IMR-90 (cell line): ENCODE results near the gene KIAA0040. TPM values are rescaled to one million over a fixed set of nuclear protein-coding genes. Genes with fewer than 3 reads are reported as not detected.

Experiments
- ATAC-seq: fragments of 200-7000 bp; cut with Tn5 transposase; 2 replicates; pipeline ENCODE4 v1.9.1; 2020; ENCODE audit warnings: low read depth, mild to moderate bottlenecking, moderate library complexity
- BruUV-seq: library from RNA; stranded (reverse); fragments of 400-500 nt; replicated peaks from 2 replicates; lab custom pipeline; 2021; lab: Mats Ljungman, UMichigan
- CTCF ChIA-PET: fragments of 300-600 bp; formaldehyde crosslinking; extraction: SDS; loops from one replicate; lab custom pipeline; 2021; ENCODE audit warnings: antibody characterized with exemption; lab: Yijun Ruan, JAX
- POLR2A ChIA-PET: fragments of 300-600 bp; sonication (Branson Sonifier 250); formaldehyde crosslinking; loops from one replicate; lab custom pipeline; 2022; ENCODE audit warnings: antibody characterized with exemption; ENCODE audit not compliant: unreplicated experiment; lab: Charles Lee
- DNase-seq: peaks from one replicate; pipeline ENCODE4 v3.0.0; 2013
- H2AFZ ChIP-seq: replicated peaks from 2 replicates; pipeline ENCODE3; 2013; ENCODE audit warnings: low read length, mild to moderate bottlenecking; ENCODE audit not compliant: poor library complexity
- H2AK5ac ChIP-seq: 2 replicates; pipeline ENCODE4 v1.6.1; 2013; ENCODE audit warnings: low read depth, low read length, inconsistent platforms
- H2AK9ac ChIP-seq: replicated peaks from 2 replicates; pipeline ENCODE3; 2013; ENCODE audit warnings: mild to moderate bottlenecking, low read depth, low read length, moderate library complexity; ENCODE audit not compliant: poor library complexity
- H2BK120ac ChIP-seq: 2 replicates; pipeline ENCODE4 v1.6.1; 2013; ENCODE audit warnings: low read depth, low read length, inconsistent platforms
- H2BK15ac ChIP-seq: 3 replicates; pipeline ENCODE4 v1.6.1; 2013; ENCODE audit warnings: low read depth, low read length, inconsistent platforms
- H2BK20ac ChIP-seq: 2 replicates; pipeline ENCODE4 v1.6.1; 2013; ENCODE audit warnings: low read depth, mild to moderate bottlenecking, inconsistent platforms, low read length, moderate library complexity
- H2BK5ac ChIP-seq: 2 replicates; pipeline ENCODE4 v1.6.1; 2013; ENCODE audit warnings: mild to moderate bottlenecking, low read depth, low read length, inconsistent platforms; ENCODE audit not compliant: poor library complexity, severe bottlenecking
- H3K14ac ChIP-seq: replicated peaks from 2 replicates; pipeline ENCODE4 v1.6.1; 2013; ENCODE audit warnings: low read depth, low read length, inconsistent platforms
- H3K18ac ChIP-seq: 2 replicates; pipeline ENCODE4 v1.6.1; 2013; ENCODE audit warnings: low read depth, low read length, control low read depth
- H3K23ac ChIP-seq: 2 replicates; pipeline ENCODE4 v1.6.1; 2013; ENCODE audit warnings: low read depth, low read length, inconsistent platforms
- H3K27ac ChIP-seq: 2 replicates; pipeline ENCODE4 v1.5.1; 2013; ENCODE audit warnings: mild to moderate bottlenecking, control low read depth, low read length; ENCODE audit not compliant: insufficient read depth
- H3K27me3 ChIP-seq: 2 replicates; pipeline ENCODE4 v1.6.1; 2013; ENCODE audit warnings: low read length; ENCODE audit not compliant: control insufficient read depth, insufficient read depth
- H3K36me3 ChIP-seq: 2 replicates; pipeline ENCODE4 v1.6.1; 2013; ENCODE audit warnings: low read length, mixed read lengths; ENCODE audit not compliant: control insufficient read depth, insufficient read depth
- H3K4ac ChIP-seq: 2 replicates; pipeline ENCODE4 v1.6.1; 2013; ENCODE audit warnings: low read depth, low read length, inconsistent platforms
- H3K4me1 ChIP-seq: 2 replicates; pipeline ENCODE4 v1.6.1; 2013; ENCODE audit warnings: low read length, mixed read lengths; ENCODE audit not compliant: control insufficient read depth, insufficient read depth
- H3K4me2 ChIP-seq: 2 replicates; pipeline ENCODE4 v1.6.1; 2013; ENCODE audit warnings: low read depth, mild to moderate bottlenecking, control low read depth, low read length, moderate library complexity
- H3K4me3 ChIP-seq: 2 replicates; pipeline ENCODE4 v1.5.1; 2013; ENCODE audit warnings: low read depth, mild to moderate bottlenecking, control low read depth, low read length, moderate library complexity; ENCODE audit not compliant: insufficient read depth
- H3K56ac ChIP-seq: 2 replicates; pipeline ENCODE4 v1.6.1; 2013; ENCODE audit warnings: low read length, inconsistent platforms; ENCODE audit not compliant: insufficient read depth; ENCODE audit errors: extremely low read depth
- H3K79me1 ChIP-seq, 2 experiments: 2 replicates each; pipeline ENCODE4 v1.6.1; 2013; ENCODE audit warnings: low read length in 2 of 2, inconsistent platforms in 1 of 2, low read depth in 1 of 2
- H3K9ac ChIP-seq: 2 replicates; pipeline ENCODE4 v1.6.1; 2013; ENCODE audit warnings: low read depth, low read length, control low read depth
- H3K9me1 ChIP-seq: 2 replicates; pipeline ENCODE4 v1.6.1; 2013; ENCODE audit warnings: low read length, inconsistent platforms; ENCODE audit not compliant: insufficient read depth
- H3K9me3 ChIP-seq: 2 replicates; pipeline ENCODE4 v1.6.1; 2013; ENCODE audit warnings: low read length; ENCODE audit not compliant: control insufficient read depth, insufficient read depth
- H4K20me1 ChIP-seq: 2 replicates; pipeline ENCODE4 v1.6.1; 2013; ENCODE audit warnings: low read length, inconsistent platforms; ENCODE audit not compliant: insufficient read depth
- H4K5ac ChIP-seq: 2 replicates; pipeline ENCODE4 v1.6.1; 2013; ENCODE audit warnings: mild to moderate bottlenecking, low read depth, low read length, control low read depth
- H4K8ac ChIP-seq, 2 experiments: 2 replicates each; pipeline ENCODE4 v1.6.1; 2013; ENCODE audit warnings: low read depth in 2 of 2, low read length in 2 of 2, control low read depth in 1 of 2, inconsistent platforms in 1 of 2
- H4K91ac ChIP-seq: 2 replicates; pipeline ENCODE4 v1.6.1; 2013; ENCODE audit warnings: low read depth, low read length, inconsistent platforms; ENCODE audit not compliant: insufficient read depth
- BHLHE40 ChIP-seq: fragments of 150-350 bp; IDR thresholded peaks from 2 replicates; pipeline ENCODE4 v1.6.1; 2016; ENCODE audit warnings: mild to moderate bottlenecking, low read depth, low read length
- CEBPB ChIP-seq: IDR thresholded peaks from 2 replicates; pipeline ENCODE4 v1.6.1; 2012; ENCODE audit warnings: low read depth, low read length, improper control_type of control experiment
- CHD1 ChIP-seq: IDR thresholded peaks from 2 replicates; pipeline ENCODE4 v1.6.1; 2012; ENCODE audit warnings: low read depth, low read length, improper control_type of control experiment
- CTCF ChIP-seq: conservative IDR thresholded peaks from 2 replicates; pipeline ENCODE4 v1.5.1; 2012; ENCODE audit warnings: mild to moderate bottlenecking, low read depth, low read length, improper control_type of control experiment
- ELK1 ChIP-seq: fragments of 150-350 bp; IDR thresholded peaks from 2 replicates; pipeline ENCODE4 v1.6.1; 2016; ENCODE audit warnings: low read depth, mild to moderate bottlenecking, low read length, moderate library complexity, borderline replicate concordance
- FOS ChIP-seq: fragments of 150-350 bp; IDR thresholded peaks from 2 replicates; pipeline ENCODE4 v1.6.1; 2016; ENCODE audit warnings: low read depth, low read length
- MAFK ChIP-seq: IDR thresholded peaks from 2 replicates; pipeline ENCODE4 v1.6.1; 2012; ENCODE audit warnings: low read depth, low read length, improper control_type of control experiment
- MAZ ChIP-seq: IDR thresholded peaks from 2 replicates; pipeline ENCODE4 v1.6.1; 2012; ENCODE audit warnings: low read depth, mild to moderate bottlenecking, low read length, improper control_type of control experiment, moderate library complexity, borderline replicate concordance
- NFE2L2 ChIP-seq: fragments of 150-350 bp; IDR thresholded peaks from 2 replicates; pipeline ENCODE4 v1.6.1; 2016; ENCODE audit warnings: low read depth, mild to moderate bottlenecking, low read length
- POLR2A ChIP-seq: IDR thresholded peaks from 2 replicates; pipeline ENCODE4 v1.6.1; 2012; ENCODE audit warnings: mild to moderate bottlenecking, low read depth, low read length
- RAD21 ChIP-seq: IDR thresholded peaks from 2 replicates; pipeline ENCODE4 v1.6.1; 2012; ENCODE audit warnings: low read length, improper control_type of control experiment
- RCOR1 ChIP-seq: IDR thresholded peaks from 2 replicates; pipeline ENCODE4 v1.6.1; 2012; ENCODE audit warnings: mild to moderate bottlenecking, low read length, improper control_type of control experiment; ENCODE audit not compliant: insufficient replicate concordance
- RFX5 ChIP-seq: IDR thresholded peaks from 2 replicates; pipeline ENCODE4 v1.8.0; 2012; ENCODE audit warnings: low read depth, mild to moderate bottlenecking, low read length, moderate library complexity
- SMC3 ChIP-seq: fragments of 150-350 bp; IDR thresholded peaks from 2 replicates; pipeline ENCODE4 v1.6.1; 2016; ENCODE audit warnings: low read depth, mild to moderate bottlenecking, antibody characterized with exemption, low read length, moderate library complexity
- WGBS, 2 experiments: methylation state at CpG; one replicate each; pipeline versions ENCODE4 v1.1.5 to v1.1.7; 2013; ENCODE audit warnings: missing lambda C conversion rate in 2 of 2; ENCODE audit not compliant: insufficient read length in 1 of 2; ENCODE audit errors: extremely low coverage in 2 of 2; 5-methylcytosine and 5-hydroxymethylcytosine counted together
- dilution Hi-C: fragments of 300-500 bp; cut with HindIII; formaldehyde crosslinking; loops from one replicate; pipeline ENCODE4 v1.14.3; 2018; ENCODE audit warnings: low sequenced_read_pairs; ENCODE audit not compliant: unreplicated experiment
- in situ Hi-C: fragments of 300-500 bp; cut with MboI; formaldehyde crosslinking; loops from 3 replicates; pipeline ENCODE4 v1.14.3; 2019; ENCODE audit warnings: low sequenced_read_pairs, inconsistent platforms, mixed read lengths
- intact Hi-C: fragments of 100-400 bp; cut with micrococcal nuclease; formaldehyde crosslinking; loops from 2 replicates; pipeline ENCODE4 v1.10.0; 2022
- polyA plus RNA-seq, 3 experiments: library from polyadenylated mRNA; depleted of rRNA; stranded (reverse); fragments of >200 nt; gene quantifications; 2 replicates each; pipeline ENCODE4 v1.2.3, GENCODE V29; 2012; ENCODE audit warnings: low replicate concordance in 1 of 3
- total RNA-seq: library from RNA; depleted of rRNA; stranded (reverse); fragments of >200 nt; gene quantifications from 2 replicates; pipeline ENCODE4 v1.2.3, GENCODE V29; 2012
- TF ChIP-seq, protein P1 (sequence below): fragments of 150-350 bp; IDR thresholded peaks from 2 replicates; pipeline ENCODE4 v1.6.1; 2017; ENCODE audit warnings: mild to moderate bottlenecking, antibody characterized with exemption, low read length, low read depth

The KIAA0040 gene
- total and polyA plus RNA-seq, 2 of the 4 experiments (the other 2 are of a cell fraction) = 0.05 to 0.18 TPM

GRCh38 chr1:175133673-175134435 is 58.7 kb downstream of the KIAA0040 start:
- in situ Hi-C loops (no loop called here), dilution Hi-C loops (no loop called here), intact Hi-C loops (no loop called here)
- CTCF ChIA-PET = interaction anchor here (1.6 kb wide), 1 partner anchor 9 kb away, joined by 6 read pairs; no protein-coding TSS in a partner anchor
- Histone ChIP-seq H3K9me1 (no peaks in the 10 kb centered on the region), H3K4ac (no peak overlapping the region), H3K14ac (no peak overlapping the region), H3K9me3 (no peaks in the 10 kb centered on the region), H2BK5ac (no peak overlapping the region), H4K91ac (no peak overlapping the region), H3K4me1 (peaks cover 2% of the 10 kb centered on the region; the same call in 1 of the 2 replicates), H3K9ac (no peak overlapping the region), H2BK120ac (no peak overlapping the region), H2BK15ac (no peak overlapping the region), H3K56ac (no peak overlapping the region), H3K18ac (no peak overlapping the region), H3K36me3 (no peaks in the 10 kb centered on the region), H3K27me3 (peaks cover 3% of the 10 kb centered on the region; the same call in 1 of the 2 replicates), H3K79me1 (no peaks in the 10 kb centered on the region), H3K4me2 (no peak overlapping the region), H3K27ac (no peak overlapping the region), H3K23ac (no peak overlapping the region), H2BK20ac (no peak overlapping the region), H4K8ac (no peak overlapping the region), H4K20me1 (no peaks in the 10 kb centered on the region), H2AK9ac (no peak overlapping the region), H2AFZ (no peak overlapping the region), H4K5ac (no peak overlapping the region), H2AK5ac (no peak overlapping the region), H3K4me3 (no peak overlapping the region)
- no peak for DNase-seq
- BruUV-seq = no TSS peak
- ATAC-seq = no peak
- WGBS, 2 experiments = 40% methylated on average over 1 of the region's 6 CpGs; no CpG with 5 or more reads in 1 of the 2 experiments
- POLR2A ChIA-PET = no interaction called here
- no peak for TF ChIP-seq MAZ
- TF ChIP-seq CEBPB = no peak
- no peak for TF ChIP-seq SMC3
- TF ChIP-seq ELK1 = no peak
- no peak for TF ChIP-seq CTCF
- TF ChIP-seq, protein P1, sequence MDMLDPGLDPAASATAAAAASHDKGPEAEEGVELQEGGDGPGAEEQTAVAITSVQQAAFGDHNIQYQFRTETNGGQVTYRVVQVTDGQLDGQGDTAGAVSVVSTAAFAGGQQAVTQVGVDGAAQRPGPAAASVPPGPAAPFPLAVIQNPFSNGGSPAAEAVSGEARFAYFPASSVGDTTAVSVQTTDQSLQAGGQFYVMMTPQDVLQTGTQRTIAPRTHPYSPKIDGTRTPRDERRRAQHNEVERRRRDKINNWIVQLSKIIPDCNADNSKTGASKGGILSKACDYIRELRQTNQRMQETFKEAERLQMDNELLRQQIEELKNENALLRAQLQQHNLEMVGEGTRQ = no peak
- TF ChIP-seq FOS = no peak
- TF ChIP-seq BHLHE40 = no peak
- TF ChIP-seq MAFK = no peak
- TF ChIP-seq RFX5 = no peak
- no peak for TF ChIP-seq NFE2L2
- no peak for TF ChIP-seq POLR2A
- TF ChIP-seq RAD21 = no peak
- TF ChIP-seq RCOR1 = no peak
- TF ChIP-seq CHD1 = no peak
